Ishikawa (cell line): Measurements from ENCODE around the gene DUSP7.

Experiments used
- CEBPB ChIP-seq: IDR thresholded peaks from 2 replicates; pipeline ENCODE4 v1.6.1; 2012
- CREB1 ChIP-seq: IDR thresholded peaks from 2 replicates; pipeline ENCODE4 v1.6.1; 2012; ENCODE audit warnings: low read depth
- EGR1 ChIP-seq: IDR thresholded peaks from 2 replicates; pipeline ENCODE4 v1.6.1; 2012
- EP300 ChIP-seq: IDR thresholded peaks from 2 replicates; pipeline ENCODE4 v1.6.1; 2012; ENCODE audit warnings: borderline replicate concordance
- FOXM1 ChIP-seq: IDR thresholded peaks from 2 replicates; pipeline ENCODE4 v1.6.1; 2012; ENCODE audit warnings: low read depth, borderline replicate concordance
- MAX ChIP-seq: IDR thresholded peaks from 2 replicates; pipeline ENCODE4 v1.6.1; 2012
- NFIC ChIP-seq: IDR thresholded peaks from 2 replicates; pipeline ENCODE4 v1.6.1; 2012
- RAD21 ChIP-seq: IDR thresholded peaks from 2 replicates; pipeline ENCODE4 v1.6.1; 2012; ENCODE audit warnings: low read depth
- REST ChIP-seq: IDR thresholded peaks from 2 replicates; pipeline ENCODE4 v1.6.1; 2012; ENCODE audit warnings: low read depth, mild to moderate bottlenecking
- TAF1 ChIP-seq: IDR thresholded peaks from 2 replicates; pipeline ENCODE4 v1.6.1; 2012; ENCODE audit warnings: low read depth, mild to moderate bottlenecking
- TCF12 ChIP-seq: IDR thresholded peaks from 2 replicates; pipeline ENCODE4 v1.6.1; 2012; ENCODE audit warnings: low read depth
- TEAD4 ChIP-seq: IDR thresholded peaks from 2 replicates; pipeline ENCODE4 v1.6.1; 2012
- USF1 ChIP-seq: IDR thresholded peaks from 2 replicates; pipeline ENCODE4 v1.6.1; 2012
- YY1 ChIP-seq: IDR thresholded peaks from 2 replicates; pipeline ENCODE4 v1.6.1; 2012; ENCODE audit warnings: low read depth
- ZBTB7A ChIP-seq: IDR thresholded peaks from 2 replicates; pipeline ENCODE4 v1.6.1; 2012; ENCODE audit warnings: low read depth

Gene DUSP7

GRCh38 chr3:52093756-52094545 is 37.6 kb upstream of the DUSP7 start:
- no peak for TF ChIP-seq EP300
- no peak for TF ChIP-seq FOXM1
- TF ChIP-seq YY1, result no peak
- 0 out of 2 replicates have a peak, but pooled peaks have one; percentile 15 for TF ChIP-seq MAX
- 0 out of 2 replicates have a peak, but pooled peaks have one; percentile 14 for TF ChIP-seq TEAD4
- TF ChIP-seq TCF12, result no peak; the same call in 1 of the 2 replicates

GRCh38 chr3:52092891-52093290 is 36.5 kb upstream of the DUSP7 start:
- no peak for TF ChIP-seq TEAD4

- TF ChIP-seq RAD21 (no peak), CREB1 (no peak), EP300 (no peak), TCF12 (no peak), MAX (no peak), USF1 (no peak), EGR1 (no peak), TEAD4 (no peak), FOXM1 (no peak), TAF1 (no peak)
Observed at GRCh38 chr3:52092271-52092660, 35.9 kb upstream of the DUSP7 start.

GRCh38 chr3:52091586-52092270 is 35.4 kb upstream of the DUSP7 start:
- TF ChIP-seq USF1 (no peak), CEBPB (no peak), NFIC (no peak), EP300 (no peak), REST (no peak), YY1 (no peak), TEAD4 (no peak), TCF12 (no peak), EGR1 (no peak), FOXM1 (no peak), CREB1 (no peak), TAF1 (no peak), RAD21 (no peak), ZBTB7A (no peak), MAX (no peak)

- no peak for TF ChIP-seq RAD21
- no peak for TF ChIP-seq TAF1
- TF ChIP-seq TEAD4, result no peak
- TF ChIP-seq CREB1, result no peak
- no peak for TF ChIP-seq USF1
- no peak for TF ChIP-seq MAX
- no peak for TF ChIP-seq NFIC
- TF ChIP-seq REST, result no peak
- no peak for TF ChIP-seq TCF12
- no peak for TF ChIP-seq EGR1
- no peak for TF ChIP-seq CEBPB
- no peak for TF ChIP-seq EP300
- TF ChIP-seq ZBTB7A, result no peak
Observed at GRCh38 chr3:52090933-52091468, 34.6 kb upstream of the DUSP7 start.
